Measurements from ENCODE around the gene GGCX. TPM values are rescaled to one million over a fixed set of nuclear protein-coding genes. Genes with fewer than 3 reads are reported as not detected.

The GGCX gene
- total RNA-seq, 2 donors from 2014 or later: 74.5 to 89.5 TPM

- WGBS, 2 experiments (ENCODE audit: insufficient coverage in 1 of 2, insufficient read length in 1 of 2): 89% methylated on average over 1 of the region's 1 CpG; no CpG with 5 or more reads in 1 of the 2 experiments
- peaks cover 24% of the 10 kb centered on the region for H3K4me1 Mint-ChIP-seq
Observed at GRCh38 chr2:85585781-85586105, 24.4 kb upstream of the GGCX start.

GRCh38 chr2:85584857-85585780 is 23.8 kb upstream of the GGCX start:
- H3K27ac ChIP-seq (ENCODE audit: low read depth, low read length): peak overlapping the region; percentile 18
- H3K27me3 Mint-ChIP-seq (ENCODE audit: insufficient read depth): peaks cover 2% of the 10 kb centered on the region
- no peaks in the 10 kb centered on the region for H3K9me3 Mint-ChIP-seq
- H3K4me1 Mint-ChIP-seq: peaks cover 21% of the 10 kb centered on the region
- 74 to 85% methylated on average over 7 to 9 of the region's 9 CpGs for WGBS, 2 experiments (ENCODE audit: insufficient coverage in 1 of 2, insufficient read length in 1 of 2)
- H3K27ac Mint-ChIP-seq: peak overlapping the region; percentile 70
- no peak for DNase-seq
- H3K36me3 ChIP-seq (ENCODE audit: control insufficient read depth, insufficient read depth, low read length): peaks cover 45% of the 10 kb centered on the region
- no peaks in the 10 kb centered on the region for H3K27me3 ChIP-seq (ENCODE audit: control insufficient read depth, insufficient read depth, low read length, poor library complexity, severe bottlenecking)
- no peak overlapping the region for H3K4me3 ChIP-seq (ENCODE audit: low read length)
- H3K4me1 ChIP-seq (ENCODE audit: control insufficient read depth, insufficient read depth, low read length): peaks cover 5% of the 10 kb centered on the region
- no peak overlapping the region for H3K9ac ChIP-seq (ENCODE audit: extremely low read depth, low read length, poor library complexity, severe bottlenecking)
- peaks cover 23% of the 10 kb centered on the region for H3K36me3 Mint-ChIP-seq (ENCODE audit: low read depth)
- TF ChIP-seq CTCF (conservative IDR thresholded peaks at IDR 0.05): no peak
- peak overlapping the region; percentile 36 for H3K4me3 Mint-ChIP-seq
- H3K9me3 ChIP-seq (ENCODE audit: control insufficient read depth, low read length): no peaks in the 10 kb centered on the region

More at GRCh38 chr2:85585781-85586105, 24.4 kb upstream of the GGCX start:
- Mint-ChIP-seq H3K27me3 (ENCODE audit: insufficient read depth) (peaks cover 2% of the 10 kb centered on the region), H3K36me3 (ENCODE audit: low read depth) (peaks cover 23% of the 10 kb centered on the region), H3K9me3 (no peaks in the 10 kb centered on the region), H3K4me3 (no peak overlapping the region), H3K27ac (no peak overlapping the region)
- no peak for DNase-seq
- Histone ChIP-seq H3K4me1 (ENCODE audit: control insufficient read depth, insufficient read depth, low read length) (peaks cover 3% of the 10 kb centered on the region), H3K9ac (ENCODE audit: extremely low read depth, low read length, poor library complexity, severe bottlenecking) (no peak overlapping the region), H3K27me3 (ENCODE audit: control insufficient read depth, insufficient read depth, low read length, poor library complexity, severe bottlenecking) (no peaks in the 10 kb centered on the region), H3K36me3 (ENCODE audit: control insufficient read depth, insufficient read depth, low read length) (peaks cover 40% of the 10 kb centered on the region), H3K4me3 (ENCODE audit: low read length) (no peak overlapping the region), H3K27ac (ENCODE audit: low read depth, low read length) (no peak overlapping the region), H3K9me3 (ENCODE audit: control insufficient read depth, low read length) (no peaks in the 10 kb centered on the region)
- no peak for TF ChIP-seq CTCF (conservative IDR thresholded peaks at IDR 0.05)

GRCh38 chr2:85584354-85584856 is 23.1 kb upstream of the GGCX start, which contains the start of gene VAMP5:
VAMP5 (plus strand) TSS chr2:85584431; CDS start chr2:85584491, 60 bp downstream.
- H3K4me1 Mint-ChIP-seq: peaks cover 24% of the 10 kb centered on the region
- Histone ChIP-seq H3K27ac (ENCODE audit: low read depth, low read length) (no peak within 1 kb of the TSS), H3K27me3 (ENCODE audit: control insufficient read depth, insufficient read depth, low read length, poor library complexity, severe bottlenecking) (no peaks in the 10 kb centered on the region), H3K4me1 (ENCODE audit: control insufficient read depth, insufficient read depth, low read length) (peaks cover 4% of the 10 kb centered on the region), H3K9me3 (ENCODE audit: control insufficient read depth, low read length) (no peaks in the 10 kb centered on the region), H3K36me3 (ENCODE audit: control insufficient read depth, insufficient read depth, low read length) (peaks cover 45% of the 10 kb centered on the region), H3K9ac (ENCODE audit: extremely low read depth, low read length, poor library complexity, severe bottlenecking) (no peak within 1 kb of the TSS), H3K4me3 (ENCODE audit: low read length) (no peak within 1 kb of the TSS)
- peaks cover 23% of the 10 kb centered on the region for H3K36me3 Mint-ChIP-seq (ENCODE audit: low read depth)
- DNase-seq: no peak
- peak within 1 kb of the TSS; percentile 36 for H3K4me3 Mint-ChIP-seq
- 72 to 84% methylated on average over 25 to 52 of the region's 52 CpGs for whole genome bisulfite sequencing, 2 experiments (ENCODE audit: insufficient coverage in 1 of 2, insufficient read length in 1 of 2)
- no peaks in the 10 kb centered on the region for H3K9me3 Mint-ChIP-seq
- TF ChIP-seq CTCF (conservative IDR thresholded peaks at IDR 0.05): no peak
- peaks cover 2% of the 10 kb centered on the region for H3K27me3 Mint-ChIP-seq (ENCODE audit: insufficient read depth)
- H3K27ac Mint-ChIP-seq: peak within 1 kb of the TSS; percentile 70
